WERI-Rb-1 (cell line): ENCODE results near the gene ZNF568.

Experiments
- DNase-seq: peaks from one replicate; pipeline ENCODE4 v3.0.0-alpha.2; 2020
- H3K27ac ChIP-seq: fragments of 250-450 bp; sonication (Bioruptor Pico); 2 replicates; pipeline ENCODE4 v1.5.1; 2020; ENCODE audit warnings: mild to moderate bottlenecking, moderate library complexity
- H3K27me3 ChIP-seq: fragments of 250-450 bp; sonication (Bioruptor Pico); 2 replicates; pipeline ENCODE4 v1.5.1; 2021; ENCODE audit warnings: mild to moderate bottlenecking, low read depth, moderate library complexity; ENCODE audit not compliant: insufficient read depth, severe bottlenecking
- H3K36me3 ChIP-seq: fragments of 250-450 bp; sonication (Bioruptor Pico); 2 replicates; pipeline ENCODE4 v1.5.1; 2020; ENCODE audit warnings: mild to moderate bottlenecking, moderate library complexity
- H3K4me3 ChIP-seq: 2 replicates; pipeline ENCODE4 v1.5.1; 2011; ENCODE audit warnings: low read depth, mild to moderate bottlenecking, control low read depth, low read length
- H3K9me3 ChIP-seq: fragments of 250-450 bp; sonication (Bioruptor Pico); 2 replicates; pipeline ENCODE4 v1.5.1; 2021; ENCODE audit warnings: mild to moderate bottlenecking, moderate library complexity; ENCODE audit not compliant: severe bottlenecking
- TF ChIP-seq, protein P1 (sequence below): IDR thresholded peaks from 2 replicates; pipeline ENCODE4 v1.5.1; 2011; ENCODE audit warnings: low read depth, mild to moderate bottlenecking, control low read depth, inconsistent platforms, low read length

Gene ZNF568

GRCh38 chr19:36986601-36987000, 70.5 kb downstream of the ZNF568 start:
- TF ChIP-seq, protein P1, sequence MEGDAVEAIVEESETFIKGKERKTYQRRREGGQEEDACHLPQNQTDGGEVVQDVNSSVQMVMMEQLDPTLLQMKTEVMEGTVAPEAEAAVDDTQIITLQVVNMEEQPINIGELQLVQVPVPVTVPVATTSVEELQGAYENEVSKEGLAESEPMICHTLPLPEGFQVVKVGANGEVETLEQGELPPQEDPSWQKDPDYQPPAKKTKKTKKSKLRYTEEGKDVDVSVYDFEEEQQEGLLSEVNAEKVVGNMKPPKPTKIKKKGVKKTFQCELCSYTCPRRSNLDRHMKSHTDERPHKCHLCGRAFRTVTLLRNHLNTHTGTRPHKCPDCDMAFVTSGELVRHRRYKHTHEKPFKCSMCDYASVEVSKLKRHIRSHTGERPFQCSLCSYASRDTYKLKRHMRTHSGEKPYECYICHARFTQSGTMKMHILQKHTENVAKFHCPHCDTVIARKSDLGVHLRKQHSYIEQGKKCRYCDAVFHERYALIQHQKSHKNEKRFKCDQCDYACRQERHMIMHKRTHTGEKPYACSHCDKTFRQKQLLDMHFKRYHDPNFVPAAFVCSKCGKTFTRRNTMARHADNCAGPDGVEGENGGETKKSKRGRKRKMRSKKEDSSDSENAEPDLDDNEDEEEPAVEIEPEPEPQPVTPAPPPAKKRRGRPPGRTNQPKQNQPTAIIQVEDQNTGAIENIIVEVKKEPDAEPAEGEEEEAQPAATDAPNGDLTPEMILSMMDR: no peak
- Histone ChIP-seq H3K9me3 (no peaks in the 10 kb centered on the region), H3K27me3 (no peaks in the 10 kb centered on the region), H3K27ac (no peak overlapping the region), H3K4me3 (no peak overlapping the region), H3K36me3 (no peaks in the 10 kb centered on the region; the same call in 1 of the 2 replicates)
- no peak for DNase-seq

DNA sequence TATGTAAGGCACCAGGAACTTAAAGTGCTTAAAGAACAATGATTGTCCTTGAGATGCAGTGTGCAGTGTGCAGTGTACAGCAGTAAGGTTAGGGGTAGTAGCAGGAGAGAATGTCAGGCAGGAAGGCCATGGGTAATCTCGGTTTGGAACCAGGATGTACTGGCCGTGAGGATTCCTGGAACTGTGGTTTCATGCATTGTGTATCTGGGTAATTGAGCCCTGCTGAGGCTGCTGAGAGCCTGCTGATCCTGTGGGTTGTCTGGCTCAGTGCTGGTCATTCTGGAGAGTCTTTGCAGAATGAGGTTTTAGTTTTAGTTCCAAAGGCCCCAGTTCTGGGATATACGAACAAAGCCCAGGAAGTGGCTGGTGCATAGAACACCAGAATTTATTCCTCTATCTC, 71.0 kb downstream of the ZNF568 start:
- H3K36me3 ChIP-seq: no peaks in the 10 kb centered on the region; the same call in 1 of the 2 replicates
- H3K27me3 ChIP-seq: no peaks in the 10 kb centered on the region
- TF ChIP-seq, protein P1: no peak
- H3K27ac ChIP-seq: no peak overlapping the region
- no peak for DNase-seq
- no peaks in the 10 kb centered on the region for H3K9me3 ChIP-seq
- no peak overlapping the region for H3K4me3 ChIP-seq

- Histone ChIP-seq H3K9me3 (no peaks in the 10 kb centered on the region), H3K4me3 (no peak overlapping the region), H3K27me3 (no peaks in the 10 kb centered on the region), H3K36me3 (peaks cover 24% of the 10 kb centered on the region), H3K27ac (no peak overlapping the region)
- TF ChIP-seq, protein P1: no peak
- DNase-seq: no peak
These were observed 81.2 kb downstream of the ZNF568 start for GRCh38 chr19:36997152-36997842.

- peaks cover 19% of the 10 kb centered on the region for H3K36me3 ChIP-seq
- H3K27ac ChIP-seq: no peak overlapping the region
- TF ChIP-seq, protein P1: no peak
- H3K4me3 ChIP-seq: no peak overlapping the region
- no peaks in the 10 kb centered on the region for H3K9me3 ChIP-seq
- DNase-seq: no peak
- H3K27me3 ChIP-seq: no peaks in the 10 kb centered on the region
These were observed 81.7 kb downstream of the ZNF568 start for GRCh38 chr19:36997843-36998235.

DNA sequence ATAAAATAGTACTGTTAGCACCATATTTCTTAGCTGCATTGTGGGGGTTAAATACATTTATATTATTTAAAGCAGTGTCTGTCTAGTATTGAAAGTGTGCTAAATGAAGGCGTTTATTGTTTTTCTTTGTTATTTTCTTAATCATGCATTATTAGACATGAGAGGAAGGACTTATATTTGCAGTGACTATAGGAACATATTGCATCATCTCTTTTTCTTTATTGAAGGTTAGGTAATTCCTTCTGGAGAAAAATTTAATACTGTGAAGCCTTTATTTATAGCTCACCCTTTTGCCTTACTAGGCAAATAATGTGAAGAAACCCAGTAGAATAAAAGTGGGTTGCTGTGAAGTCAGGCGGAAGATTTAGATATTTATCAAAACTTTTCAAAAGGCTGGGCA, 83.2 kb downstream of the ZNF568 start:
- H3K9me3 ChIP-seq: peaks cover under 1% of the 10 kb centered on the region
- no peak overlapping the region for H3K27ac ChIP-seq
- no peaks in the 10 kb centered on the region for H3K27me3 ChIP-seq
- TF ChIP-seq, protein P1: no peak
- peaks cover 15% of the 10 kb centered on the region for H3K36me3 ChIP-seq
- DNase-seq: no peak
- H3K4me3 ChIP-seq: no peak overlapping the region
